DMS79 treated with DMSO at 0.1 percent for 48 hours (cell line): ENCODE measurements around the gene MYO7B.

Source experiments
- DNase-seq: peaks from one replicate; lab custom pipeline; 2025; lab: John Stamatoyannopoulos, UW

MYO7B gene

DNA sequence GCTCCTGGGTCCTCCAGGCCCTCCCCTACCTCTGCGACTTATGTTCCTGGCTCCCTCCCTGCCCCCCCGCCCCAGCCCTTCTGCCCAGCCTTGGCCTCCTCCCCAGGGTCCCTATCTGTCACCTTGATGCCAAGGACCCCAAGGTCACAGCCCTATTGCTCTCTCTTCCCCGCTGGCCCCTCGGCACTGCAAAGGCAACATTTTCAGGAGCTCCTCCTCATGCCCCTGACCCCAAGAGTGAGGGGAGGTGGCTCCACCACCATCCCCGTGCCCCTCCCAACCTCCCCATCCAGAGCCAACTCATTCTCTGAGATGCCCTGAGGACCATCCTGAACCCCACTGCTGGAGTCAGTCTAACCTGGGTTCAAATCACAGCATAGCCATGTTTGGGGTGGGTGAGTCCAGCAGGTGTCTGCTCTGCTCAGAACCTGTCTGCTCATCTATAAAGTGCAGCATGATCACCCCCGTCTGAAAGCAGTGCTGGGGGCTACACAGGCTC is 128.1 kb downstream of the MYO7B start:
- no peak for DNase-seq

DNA sequence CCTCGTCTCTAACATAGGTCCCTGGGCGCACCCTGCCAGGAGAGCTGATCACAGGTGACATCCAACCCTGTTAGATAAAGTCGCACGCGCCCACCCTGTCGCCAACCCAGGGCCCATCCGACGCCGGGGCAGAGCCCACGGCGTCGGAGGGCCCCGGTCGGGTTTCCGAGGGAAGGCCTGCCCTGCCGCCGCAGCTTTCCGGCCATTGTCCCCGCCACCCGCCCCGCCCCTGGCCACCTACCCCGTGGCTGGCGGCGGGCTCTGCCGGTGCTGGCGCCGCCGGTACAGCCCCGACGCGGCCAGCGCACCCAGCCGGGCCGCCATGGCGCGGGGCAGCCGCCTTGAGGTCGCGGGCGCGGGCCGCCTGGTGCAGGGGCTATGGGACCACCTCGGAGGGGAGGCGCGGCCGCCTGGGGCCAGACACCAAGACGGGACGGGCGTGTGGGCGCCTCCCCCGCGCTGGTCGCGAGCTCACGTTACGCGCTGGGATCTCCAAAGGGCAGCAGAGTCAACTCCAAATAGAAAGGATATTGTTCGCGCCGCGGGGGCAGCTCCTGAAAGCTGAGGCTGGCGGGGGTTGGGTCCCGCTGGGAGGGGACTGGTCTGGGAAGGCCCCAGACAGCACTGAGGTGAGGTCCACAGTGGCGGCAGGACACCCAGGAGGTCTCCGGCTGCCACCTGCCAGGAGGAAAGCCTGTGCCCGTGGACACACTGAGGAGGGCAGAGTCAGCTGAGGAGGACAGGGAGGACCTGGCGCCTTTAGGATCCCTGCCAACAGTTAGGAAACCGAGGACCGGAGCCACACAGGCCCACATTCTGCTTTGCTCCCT is 128.8 kb downstream of the MYO7B start:
- DNase-seq: no peak

DNA sequence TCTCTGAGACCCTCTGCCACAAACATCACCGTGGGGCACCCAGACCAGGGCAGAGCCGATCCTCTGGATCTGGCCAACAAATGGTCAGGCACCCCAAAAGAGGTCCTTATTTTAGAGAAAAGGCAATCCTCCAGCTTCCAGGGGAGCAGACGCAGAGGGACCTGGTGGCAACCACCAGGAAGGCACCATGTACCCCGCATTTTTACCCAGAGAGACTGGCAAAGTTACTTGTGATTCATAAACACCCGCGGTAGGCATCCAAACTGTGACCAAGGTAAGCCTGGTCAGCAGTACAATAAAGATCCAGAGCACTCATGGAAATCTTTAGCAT is 129.4 kb downstream of the MYO7B start:
- DNase-seq: no peak

DNA sequence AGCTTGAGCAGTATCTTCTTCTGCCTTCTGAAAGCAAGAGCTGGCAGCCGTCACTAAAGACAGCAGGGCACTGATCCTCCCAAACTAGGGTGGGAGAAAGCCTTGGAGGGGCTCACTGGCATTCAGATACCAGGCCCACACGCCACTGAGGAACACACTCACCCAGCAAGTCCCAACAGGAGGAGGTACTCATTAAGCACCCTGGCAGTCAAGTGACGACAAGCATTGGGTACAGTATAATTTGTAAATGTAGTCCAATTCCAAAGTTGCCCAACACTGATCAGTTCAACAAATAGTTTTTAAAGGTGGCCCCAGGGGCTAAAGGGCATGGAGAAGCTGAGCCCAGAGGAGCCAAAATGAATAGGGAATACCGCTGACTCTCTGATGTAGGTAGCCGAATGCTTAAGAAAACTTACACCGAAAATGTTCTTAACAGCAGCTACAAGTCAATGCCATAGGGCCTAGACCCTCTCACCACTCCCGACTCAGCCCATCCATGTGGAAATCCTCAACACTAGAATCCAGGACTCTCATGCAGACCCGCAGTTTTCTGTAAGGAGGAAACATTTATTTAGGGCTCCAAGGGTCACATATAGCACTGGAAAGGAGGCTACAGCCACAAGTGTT is 129.9 kb downstream of the MYO7B start:
- DNase-seq: no peak

DNA sequence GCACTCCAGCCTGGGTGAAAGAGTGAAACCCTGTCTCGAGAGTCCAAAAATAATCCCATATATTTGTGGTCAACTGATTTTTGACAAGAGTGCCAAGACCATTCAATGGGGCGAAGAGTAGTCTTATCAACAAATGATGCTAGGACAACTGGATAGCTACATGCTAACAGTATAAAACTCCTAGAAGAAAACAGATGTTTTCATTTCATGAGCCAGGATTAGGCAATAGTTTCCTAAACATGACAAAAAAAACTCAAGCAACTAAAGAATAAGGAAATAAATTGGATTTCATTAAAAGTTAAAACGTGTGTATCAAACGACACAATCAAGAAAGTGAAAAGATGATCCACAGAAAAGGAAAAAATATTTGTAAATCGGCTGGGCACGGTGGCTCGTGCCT is 133.6 kb downstream of the MYO7B start:
- DNase-seq: no peak

DNA sequence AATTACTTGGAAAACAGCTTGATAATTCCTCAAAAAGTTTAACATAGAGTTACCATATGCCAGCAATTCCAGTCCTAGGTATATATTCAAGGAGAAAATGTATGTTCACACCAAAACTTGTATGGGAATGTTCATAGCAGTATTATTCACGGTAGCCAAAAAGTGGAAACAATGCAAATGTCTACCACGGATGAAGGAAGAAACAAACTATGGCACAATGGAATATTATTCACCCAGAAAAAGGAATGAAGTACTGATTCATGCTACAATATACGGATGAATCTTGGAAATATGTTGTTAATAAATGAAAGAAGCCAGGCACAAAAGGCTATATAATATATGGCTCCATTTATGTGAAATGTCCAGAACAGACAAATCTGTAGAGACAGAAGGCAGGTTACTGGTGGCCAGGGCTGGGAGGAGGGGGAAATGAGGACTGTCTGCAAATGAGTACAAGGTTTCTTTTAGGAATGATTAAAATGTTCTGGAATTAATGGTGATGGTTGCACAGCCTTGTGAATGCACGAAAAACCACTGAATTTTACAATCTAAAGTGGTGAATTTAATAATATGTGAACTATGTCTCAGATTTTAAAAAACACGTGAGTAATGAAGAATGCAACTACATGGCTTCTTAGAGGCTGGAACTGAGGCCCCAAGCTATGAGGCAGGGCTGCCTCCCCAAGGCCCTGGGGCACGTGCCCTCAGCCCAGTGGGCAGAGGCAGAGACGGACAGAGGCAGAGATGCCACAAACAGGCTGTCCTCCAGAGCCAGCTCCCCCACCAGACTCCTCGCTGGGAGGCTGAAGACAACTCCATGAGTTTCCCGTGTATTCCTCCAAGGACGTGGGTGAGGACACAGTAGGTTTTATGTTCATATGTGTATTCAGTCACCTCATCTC is 134.8 kb downstream of the MYO7B start:
- no peak for DNase-seq

DNA sequence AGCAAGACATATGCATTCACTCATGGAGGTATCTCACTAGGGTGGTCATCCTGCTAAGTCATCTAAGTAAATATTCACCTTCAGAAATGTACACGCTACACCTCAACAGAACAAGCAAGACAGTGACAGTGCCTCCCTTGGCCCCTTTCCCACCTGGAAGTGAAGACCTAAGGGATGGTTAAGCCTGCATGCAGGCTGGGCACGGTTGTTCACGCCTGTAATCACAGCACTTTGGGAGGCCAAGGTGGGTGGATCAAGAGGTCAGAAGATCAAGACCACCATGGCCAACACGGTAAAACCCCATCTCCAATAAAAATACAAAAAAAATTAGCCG is 135.4 kb downstream of the MYO7B start:
- no peak for DNase-seq

DNA sequence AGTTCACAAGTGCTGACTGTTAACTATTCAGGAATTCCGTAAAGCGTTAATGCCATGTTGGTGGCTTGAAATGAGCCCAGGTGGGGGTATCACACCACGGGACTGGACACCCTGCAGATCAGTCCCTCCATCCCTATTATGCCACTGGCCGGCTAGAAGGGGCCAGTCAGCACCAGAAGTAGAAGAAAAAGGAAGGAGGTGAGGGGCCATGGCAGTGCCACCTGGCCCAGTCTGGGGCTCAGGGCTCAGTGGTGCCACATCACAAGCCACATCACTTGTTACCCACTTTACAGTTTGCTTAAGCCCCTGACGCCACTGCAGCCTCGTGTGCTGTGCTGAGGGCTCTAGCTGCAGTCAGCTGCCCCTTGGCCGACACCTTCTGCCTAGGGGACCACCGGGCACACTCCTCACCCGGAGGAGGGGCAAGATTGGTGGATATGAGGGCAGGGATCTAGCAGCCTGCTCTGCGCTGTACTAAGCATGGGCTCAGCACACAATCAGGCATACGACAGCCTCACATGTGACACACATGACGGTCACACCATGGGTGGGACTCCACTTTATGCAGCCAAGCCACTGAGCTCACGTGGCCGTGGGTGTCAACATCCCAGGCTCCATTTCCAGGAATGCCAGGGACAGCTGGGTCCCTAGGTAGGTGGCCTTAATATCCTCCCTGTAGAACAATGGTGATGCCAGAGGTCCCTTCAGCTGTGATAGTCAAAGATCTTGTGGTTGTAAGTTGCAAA is 136.2 kb downstream of the MYO7B start:
- DNase-seq: no peak

DNA sequence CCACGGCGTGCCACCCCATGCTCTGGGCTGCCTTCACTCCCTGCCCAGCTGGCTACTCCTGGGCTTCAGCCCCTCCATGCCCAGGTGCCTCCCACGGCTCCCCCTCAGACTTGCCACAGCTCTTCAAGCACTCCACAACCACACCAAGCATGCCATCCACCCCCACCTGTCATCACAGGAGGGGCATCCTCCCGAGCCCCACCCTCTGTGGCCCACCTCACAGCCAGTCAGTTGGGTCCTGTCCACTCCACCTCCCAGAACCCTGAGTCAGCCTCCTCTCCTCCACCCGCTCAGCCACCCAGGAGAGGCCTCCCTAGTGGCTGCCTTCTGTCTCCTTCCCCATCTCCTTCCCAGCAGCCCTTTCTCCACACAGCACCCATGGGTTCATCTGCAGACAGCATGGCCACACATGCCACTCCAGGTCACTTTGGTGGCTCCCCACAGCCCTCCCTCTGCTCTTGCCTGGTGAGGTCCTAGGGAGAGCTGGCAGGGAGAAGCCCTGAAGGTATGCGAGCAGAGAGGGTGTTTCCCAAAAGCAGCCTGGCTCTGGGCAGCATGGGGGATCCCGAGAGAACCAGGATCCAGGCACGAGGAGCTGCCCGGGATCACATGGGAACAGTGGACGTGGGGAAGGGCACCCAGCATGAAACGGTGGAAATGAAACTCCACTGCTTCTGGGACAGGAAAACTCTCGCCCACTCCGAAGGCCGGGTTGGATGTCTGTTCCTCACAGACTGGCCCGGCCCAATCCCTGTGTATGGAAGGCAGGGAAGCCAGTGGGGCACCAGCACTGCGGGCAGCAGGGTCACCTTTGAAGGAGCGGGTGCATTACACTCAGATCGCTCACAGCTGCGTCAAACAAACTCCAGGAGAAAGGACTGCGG is 137.1 kb downstream of the MYO7B start:
- DNase-seq: no peak

DNA sequence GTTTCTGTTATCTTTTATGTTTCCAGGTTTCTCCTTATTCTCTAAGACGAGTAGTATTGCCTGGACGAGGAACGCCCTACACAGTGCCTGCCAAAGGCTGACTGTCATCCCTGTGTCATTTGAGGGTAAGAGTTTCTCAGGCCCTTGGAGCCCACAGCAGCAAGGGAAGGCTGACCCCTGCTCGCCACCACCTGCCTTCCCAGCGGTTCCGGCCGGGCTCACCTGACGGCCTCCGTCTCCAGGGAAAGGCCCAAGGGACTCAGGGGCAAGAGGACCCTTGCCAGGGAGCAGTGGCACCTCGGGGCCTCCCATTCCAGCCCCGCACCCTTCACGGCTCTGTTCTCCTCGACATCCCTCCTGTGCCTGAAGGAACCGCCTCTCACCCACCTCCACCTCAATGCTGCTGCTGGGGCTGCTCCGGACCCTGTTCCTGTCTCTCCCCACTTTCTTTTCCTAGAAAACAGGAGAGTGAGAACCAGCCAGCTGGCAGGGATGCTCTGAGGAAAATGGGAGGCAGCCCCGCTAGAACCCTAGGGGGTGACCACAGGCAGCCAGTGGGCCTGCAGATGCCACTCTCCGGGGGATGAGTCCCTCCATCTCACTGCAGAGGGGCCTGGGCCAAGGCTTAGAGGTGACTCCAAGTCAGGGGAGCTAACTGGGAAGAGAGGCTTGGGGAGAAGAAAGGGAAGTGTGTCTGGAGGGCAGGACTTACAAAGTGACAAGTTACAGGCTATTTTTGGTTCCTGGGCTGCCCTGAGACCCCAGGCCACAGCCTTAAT is 138.0 kb downstream of the MYO7B start:
- DNase-seq: no peak

DNA sequence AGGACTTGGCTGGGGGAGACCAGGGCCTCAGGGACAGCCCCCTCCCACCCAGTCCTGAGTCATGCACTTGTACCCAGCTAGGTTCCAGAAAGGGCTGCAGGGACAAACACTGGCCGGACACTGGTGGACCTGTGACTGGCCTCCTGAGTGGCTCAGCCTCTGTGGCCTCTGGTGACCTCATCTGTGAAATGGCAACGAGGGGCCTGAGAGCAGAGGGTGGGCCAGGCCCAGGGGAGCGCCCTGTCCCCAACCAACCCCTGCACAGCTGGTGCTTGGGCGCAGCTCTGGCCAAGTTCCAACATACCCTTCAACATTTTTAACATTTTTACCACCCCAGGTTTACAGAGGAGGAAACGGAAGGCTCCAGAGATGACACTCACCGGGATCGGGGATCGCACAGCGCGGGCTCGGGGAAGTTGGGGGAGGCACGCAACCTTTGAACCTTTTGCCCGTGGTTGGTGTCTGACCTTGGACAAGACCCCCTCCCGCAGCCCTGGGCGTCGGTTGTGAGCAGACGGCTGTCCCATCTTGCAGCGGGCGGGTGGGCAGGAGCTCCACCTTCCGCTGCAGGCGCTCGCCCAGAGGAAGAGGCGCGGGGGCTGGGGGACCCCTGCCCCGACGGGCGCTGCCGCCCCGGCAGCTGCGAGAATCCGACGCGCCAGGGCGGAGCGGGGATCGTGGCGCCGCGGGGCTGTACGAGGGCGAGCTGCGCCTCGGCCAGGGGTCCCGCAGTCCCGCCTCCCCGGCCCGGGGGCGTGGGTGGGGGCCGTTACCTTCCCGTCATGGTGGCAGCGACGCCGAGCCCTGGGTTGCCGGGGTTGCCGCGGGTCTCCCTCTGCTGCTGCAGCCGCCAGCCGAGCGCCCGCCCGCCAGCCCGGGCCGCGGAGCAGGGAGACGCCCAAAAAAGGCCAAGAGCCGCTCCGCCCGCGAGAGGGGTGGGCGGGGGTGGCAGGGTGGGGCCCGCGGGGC is 139.0 kb downstream of the MYO7B start:
- no peak for DNase-seq

DNA sequence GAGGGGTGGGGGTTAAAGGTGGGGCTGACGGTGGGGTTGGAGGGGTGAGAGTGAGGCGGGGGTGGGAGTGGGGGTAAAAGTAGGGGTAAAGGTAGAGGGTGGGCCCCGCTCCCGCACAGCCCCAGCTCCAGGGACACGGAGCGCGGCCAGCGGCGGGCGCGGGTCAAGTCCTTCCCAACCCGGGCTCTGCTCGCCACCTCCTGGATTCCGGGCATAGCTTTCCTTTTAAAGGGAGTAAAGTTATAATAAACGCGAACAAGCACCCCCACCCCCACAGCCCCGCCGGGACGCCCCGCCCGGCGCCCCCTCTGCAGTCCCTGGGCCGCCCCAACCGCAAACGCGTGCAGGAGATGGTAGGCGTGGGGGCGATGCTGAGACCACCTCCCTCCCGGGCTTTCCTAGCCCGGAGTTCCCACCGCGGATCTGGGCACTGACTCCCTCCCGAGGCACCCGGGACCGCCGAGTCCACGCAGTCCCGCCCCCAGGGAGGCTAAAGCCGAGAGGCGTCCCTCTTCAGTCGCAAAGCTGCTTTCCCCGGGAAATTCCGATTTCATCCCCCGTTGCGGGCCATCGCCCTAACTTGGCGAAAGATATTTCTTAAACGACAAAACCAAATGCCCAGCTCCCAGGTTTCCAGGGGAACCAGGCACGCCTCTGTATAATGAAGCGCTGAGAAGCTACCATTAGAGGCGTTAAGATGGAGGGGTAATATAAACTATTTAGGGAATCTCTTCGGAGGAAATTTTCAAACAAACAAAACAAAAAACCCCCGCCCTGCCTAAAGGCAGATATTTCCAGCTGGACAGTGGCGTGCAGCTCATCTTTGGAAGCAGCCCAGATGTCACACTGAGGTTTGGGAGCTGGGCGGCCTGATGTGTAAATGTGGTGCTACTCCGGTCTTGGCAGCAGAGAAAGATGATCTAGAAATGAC is 140.1 kb downstream of the MYO7B start, which contains the start of gene LIMS2:
LIMS2 (minus strand) TSS at position 200 of the 931 bp plus-strand sequence. CDS start 506 bp downstream, outside the sequence.
- DNase-seq: peak; percentile 22

DNA sequence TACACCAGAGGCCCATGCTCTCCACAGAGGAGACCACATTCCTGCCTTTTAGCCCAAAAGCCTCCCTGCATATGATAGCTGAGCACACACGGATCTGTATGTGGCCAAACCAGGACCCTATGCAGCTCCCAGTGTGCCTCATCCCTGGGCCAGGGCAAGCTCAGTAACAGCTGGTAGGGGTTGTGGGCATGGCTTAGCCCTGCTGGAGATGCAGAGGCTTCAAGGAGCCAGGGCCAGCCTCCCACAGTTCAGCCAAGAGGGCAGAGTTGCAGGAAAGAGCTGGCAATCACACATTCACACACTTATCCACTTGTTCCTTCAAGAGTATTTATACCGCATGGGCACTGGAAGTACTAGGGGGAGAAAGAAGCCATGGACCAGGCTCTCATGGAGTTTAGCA is 141.4 kb downstream of the MYO7B start:
- peak; percentile 13 for DNase-seq

DNA sequence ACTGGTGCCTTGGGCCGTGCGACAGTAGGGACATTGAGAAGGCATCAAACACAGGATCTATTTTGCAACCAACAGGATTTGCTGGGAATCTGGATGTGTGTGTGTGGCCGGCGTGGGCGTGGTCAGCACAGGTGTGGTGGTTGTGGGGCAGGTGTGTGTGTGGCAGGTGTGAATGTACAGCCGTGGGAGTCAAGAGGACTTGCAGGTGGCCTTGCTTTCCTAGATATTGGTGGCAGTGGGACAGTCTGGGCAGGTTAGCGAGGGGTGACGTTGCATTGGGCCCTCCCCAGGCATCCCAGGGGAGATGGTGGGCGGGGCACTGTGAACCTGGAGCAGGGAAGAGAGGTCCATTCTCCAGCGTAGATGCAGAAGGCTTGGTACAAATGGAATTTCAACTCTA is 143.0 kb downstream of the MYO7B start:
- DNase-seq: no peak

DNA sequence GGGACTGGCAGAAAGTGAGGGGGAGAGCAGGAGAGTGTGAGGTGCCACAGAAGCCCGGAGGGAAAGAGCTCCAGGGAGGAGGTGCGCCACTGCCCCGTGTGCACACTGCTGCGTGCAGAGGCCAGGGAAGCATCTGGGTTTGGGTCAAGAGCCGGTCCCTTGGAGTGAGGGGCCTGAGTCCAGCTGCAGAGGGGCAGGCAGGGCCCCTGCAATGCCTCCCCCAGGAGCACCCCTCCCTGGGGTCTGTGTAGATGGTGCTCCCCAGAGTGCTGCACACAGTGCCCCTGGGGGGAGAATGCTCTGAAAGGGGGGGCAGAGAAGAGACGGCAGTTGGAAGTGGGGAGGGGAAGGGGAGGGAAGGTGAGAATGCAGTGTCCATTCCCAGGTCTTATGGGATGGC is 143.5 kb downstream of the MYO7B start:
- DNase-seq: no peak

DNA sequence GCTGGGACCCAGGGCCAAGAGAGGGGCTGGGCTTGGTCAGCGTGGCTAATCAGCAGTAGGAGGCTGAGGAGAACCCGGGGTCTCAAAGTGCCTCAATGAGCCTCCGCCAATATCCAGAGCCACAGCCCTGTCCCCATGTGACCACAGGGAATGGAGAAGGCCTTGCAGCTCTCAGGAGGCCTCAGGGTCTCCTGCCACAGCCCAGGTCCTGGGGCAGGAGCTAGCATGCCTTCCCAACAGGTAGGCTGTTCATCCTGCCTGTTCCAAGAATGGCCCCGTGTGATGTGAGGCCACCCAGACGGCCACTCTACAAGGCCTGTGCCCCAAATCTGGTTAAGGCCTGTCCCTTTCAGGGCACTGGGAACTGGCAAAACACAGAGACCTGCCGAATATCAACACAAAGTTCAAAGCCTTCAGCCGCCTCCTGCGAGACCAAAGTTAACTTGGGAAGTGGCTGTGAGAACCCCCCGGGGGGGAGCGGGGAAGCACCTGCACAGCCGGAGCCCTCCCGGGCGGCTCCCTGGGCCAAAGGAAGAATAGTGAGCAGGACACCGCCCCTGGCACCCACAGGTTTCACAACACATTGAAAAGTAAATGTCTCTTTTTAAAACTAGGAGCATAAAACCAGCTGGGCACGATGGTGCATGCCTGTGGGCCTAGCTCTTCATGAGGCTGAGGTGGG is 144.3 kb downstream of the MYO7B start:
- no peak for DNase-seq

DNA sequence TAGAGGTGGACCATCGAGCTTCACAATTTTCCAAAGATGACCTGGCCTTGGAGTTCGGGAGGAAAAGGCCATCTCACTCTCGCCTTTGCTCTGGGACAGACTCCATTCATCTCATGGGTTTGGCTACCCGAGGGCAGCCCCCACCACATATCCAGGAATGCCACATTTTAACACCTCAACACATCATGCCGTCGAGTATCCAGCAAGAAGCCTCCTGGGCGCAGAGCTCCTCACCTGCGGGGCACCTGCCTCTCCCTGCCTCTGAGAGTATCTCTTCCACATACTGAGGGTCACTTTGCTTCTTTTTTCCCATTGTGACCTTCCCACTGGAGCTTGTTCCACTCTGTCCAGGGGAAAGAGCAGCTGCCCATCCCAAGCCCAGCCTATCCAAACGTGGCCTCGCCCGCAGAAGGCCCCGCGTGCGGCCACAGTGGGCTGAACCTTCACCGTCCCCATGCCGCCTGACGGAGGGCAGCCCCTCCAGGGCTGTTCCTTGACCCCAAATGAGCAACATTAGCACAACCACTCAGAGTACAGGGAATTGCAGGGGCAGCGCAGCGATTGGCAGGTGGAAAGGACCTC is 145.3 kb downstream of the MYO7B start:
- no peak for DNase-seq
